Thoracic aorta (tissue), 2 donors: ENCODE results near the gene CHN2. TPM values are rescaled to one million over a fixed set of nuclear protein-coding genes. Genes with fewer than 3 reads are reported as not detected.
"Not testable (repeated sequence)": the region's sequence is repeated elsewhere in the genome, so short reads cannot be mapped to it uniquely, and the experiment has no call there.

ENCODE experiments used
- ATAC-seq: fragments of 150-250 bp; one replicate; pipeline ENCODE4 v1.8.0; 2017; ENCODE audit warnings: low read depth; ENCODE audit not compliant: insufficient number of reproducible peaks, low FRiP score
- DNase-seq: peaks from one replicate; pipeline ENCODE4 v3.0.0-alpha.2; 2020; ENCODE audit warnings: low spot score
- H3K27ac ChIP-seq, 2 donors: fragments of 200-600 bp; sonication (generic); 1 replicate in 1 of 2; 2 replicates in 1 of 2; pipeline ENCODE4 v1.5.1; 2016; ENCODE audit warnings: mild to moderate bottlenecking in 2 of 2, moderate library complexity in 2 of 2
- H3K27me3 ChIP-seq: fragments of 200-600 bp; sonication (generic); replicated peaks from 2 replicates; pipeline ENCODE4 v1.6.0; 2016; ENCODE audit warnings: mild to moderate bottlenecking; ENCODE audit not compliant: insufficient read depth
- H3K36me3 ChIP-seq: fragments of 200-600 bp; sonication (generic); one replicate; pipeline ENCODE4 v1.5.1; 2016
- H3K4me1 ChIP-seq, 2 donors: fragments of 200-600 bp; sonication (generic); 1 replicate in 1 of 2; 2 replicates in 1 of 2; pipeline versions ENCODE4 v1.5.1 to v1.6.0; 2016; ENCODE audit warnings: low read depth in 2 of 2, mild to moderate bottlenecking in 1 of 2; ENCODE audit not compliant: control insufficient read depth in 1 of 2
- H3K4me3 ChIP-seq: fragments of 200-600 bp; sonication (generic); 2 replicates; pipeline ENCODE4 v1.5.1; 2016; ENCODE audit warnings: mild to moderate bottlenecking
- H3K9me3 ChIP-seq: fragments of 200-600 bp; sonication (generic); 2 replicates; pipeline ENCODE4 v1.5.1; 2016
- total RNA-seq, 2 donors: library from RNA; depleted of rRNA; stranded (reverse); fragments of >200 nt; gene quantifications; one replicate each; pipeline versions ENCODE4 v1.1.0 to v1.2.3, GENCODE V29; 2016
- TF ChIP-seq, protein P1 (sequence below): fragments of 200-600 bp; sonication (generic); IDR thresholded peaks from one replicate; pipeline ENCODE4 v1.5.1; 2019; ENCODE audit warnings: antibody characterized with exemption

CHN2 gene
- total RNA-seq, 2 donors from 2014 or later: 22.6 to 44.7 TPM

DNA sequence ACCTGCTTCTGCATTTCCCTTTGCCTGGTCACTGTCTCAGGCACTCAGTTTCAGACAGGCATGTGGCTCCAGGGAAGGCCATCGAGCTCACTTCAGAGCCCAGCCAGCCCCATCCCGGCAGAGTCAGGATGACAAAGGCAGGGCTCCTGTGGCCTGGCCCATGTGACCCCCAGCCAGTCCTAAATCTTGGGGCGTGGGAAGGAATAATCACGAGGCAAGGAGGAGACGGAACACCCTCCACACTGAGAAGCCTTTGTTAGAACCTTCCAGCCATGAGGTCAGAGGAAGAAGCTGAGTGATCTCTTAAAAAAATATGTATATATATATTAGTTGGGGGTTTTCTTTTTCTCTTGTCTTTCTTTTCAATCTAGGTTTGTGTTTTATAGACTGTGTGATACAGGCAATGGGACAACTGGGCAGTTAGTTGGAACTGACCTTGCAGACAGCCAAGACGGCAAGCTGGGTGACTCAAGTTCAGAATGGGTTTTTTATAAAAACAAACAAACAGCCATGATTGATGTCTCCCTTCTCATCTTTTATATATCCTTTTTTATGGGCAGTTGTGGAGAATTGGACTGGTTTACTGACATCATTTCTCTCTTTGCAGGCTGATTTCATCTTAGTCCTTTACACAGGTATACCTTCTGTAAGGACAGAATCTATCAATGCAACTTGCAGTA is 60.8 kb downstream of the CHN2 start:
- Histone ChIP-seq H3K36me3 (no peaks in the 10 kb centered on the region), H3K9me3 (no peaks in the 10 kb centered on the region), H3K27ac (no peak overlapping the region), H3K4me1 (no peaks in the 10 kb centered on the region), H3K4me3 (no peak overlapping the region), H3K27me3 (no peaks in the 10 kb centered on the region)
- no peak for DNase-seq
- TF ChIP-seq, protein P1, sequence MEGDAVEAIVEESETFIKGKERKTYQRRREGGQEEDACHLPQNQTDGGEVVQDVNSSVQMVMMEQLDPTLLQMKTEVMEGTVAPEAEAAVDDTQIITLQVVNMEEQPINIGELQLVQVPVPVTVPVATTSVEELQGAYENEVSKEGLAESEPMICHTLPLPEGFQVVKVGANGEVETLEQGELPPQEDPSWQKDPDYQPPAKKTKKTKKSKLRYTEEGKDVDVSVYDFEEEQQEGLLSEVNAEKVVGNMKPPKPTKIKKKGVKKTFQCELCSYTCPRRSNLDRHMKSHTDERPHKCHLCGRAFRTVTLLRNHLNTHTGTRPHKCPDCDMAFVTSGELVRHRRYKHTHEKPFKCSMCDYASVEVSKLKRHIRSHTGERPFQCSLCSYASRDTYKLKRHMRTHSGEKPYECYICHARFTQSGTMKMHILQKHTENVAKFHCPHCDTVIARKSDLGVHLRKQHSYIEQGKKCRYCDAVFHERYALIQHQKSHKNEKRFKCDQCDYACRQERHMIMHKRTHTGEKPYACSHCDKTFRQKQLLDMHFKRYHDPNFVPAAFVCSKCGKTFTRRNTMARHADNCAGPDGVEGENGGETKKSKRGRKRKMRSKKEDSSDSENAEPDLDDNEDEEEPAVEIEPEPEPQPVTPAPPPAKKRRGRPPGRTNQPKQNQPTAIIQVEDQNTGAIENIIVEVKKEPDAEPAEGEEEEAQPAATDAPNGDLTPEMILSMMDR: no peak
- ATAC-seq: no peak

GRCh38 chr7:29255906-29256692 is 61.5 kb downstream of the CHN2 start:
- no peak for ATAC-seq
- Histone ChIP-seq H3K4me1 (no peaks in the 10 kb centered on the region), H3K9me3 (no peaks in the 10 kb centered on the region), H3K4me3 (no peak overlapping the region), H3K36me3 (no peaks in the 10 kb centered on the region), H3K27me3 (no peaks in the 10 kb centered on the region), H3K27ac (no peak overlapping the region)
- no peak for DNase-seq
- TF ChIP-seq, protein P1: no peak

GRCh38 chr7:29256693-29257002 is 62.1 kb downstream of the CHN2 start:
- Histone ChIP-seq H3K4me3 (no peak overlapping the region), H3K27ac (no peak overlapping the region), H3K4me1 (no peaks in the 10 kb centered on the region), H3K9me3 (no peaks in the 10 kb centered on the region), H3K27me3 (no peaks in the 10 kb centered on the region), H3K36me3 (no peaks in the 10 kb centered on the region)
- TF ChIP-seq, protein P1: no peak
- ATAC-seq (no peak), DNase-seq (no peak)

- Histone ChIP-seq H3K4me3 (no peak overlapping the region), H3K4me1 (no peaks in the 10 kb centered on the region), H3K27me3 (no peaks in the 10 kb centered on the region), H3K9me3 (no peaks in the 10 kb centered on the region), H3K27ac (no peak overlapping the region), H3K36me3 (no peaks in the 10 kb centered on the region)
- ATAC-seq (no peak), DNase-seq (no peak)
- TF ChIP-seq, protein P1: no peak
Observed at GRCh38 chr7:29258951-29259350, 64.4 kb downstream of the CHN2 start.

DNA sequence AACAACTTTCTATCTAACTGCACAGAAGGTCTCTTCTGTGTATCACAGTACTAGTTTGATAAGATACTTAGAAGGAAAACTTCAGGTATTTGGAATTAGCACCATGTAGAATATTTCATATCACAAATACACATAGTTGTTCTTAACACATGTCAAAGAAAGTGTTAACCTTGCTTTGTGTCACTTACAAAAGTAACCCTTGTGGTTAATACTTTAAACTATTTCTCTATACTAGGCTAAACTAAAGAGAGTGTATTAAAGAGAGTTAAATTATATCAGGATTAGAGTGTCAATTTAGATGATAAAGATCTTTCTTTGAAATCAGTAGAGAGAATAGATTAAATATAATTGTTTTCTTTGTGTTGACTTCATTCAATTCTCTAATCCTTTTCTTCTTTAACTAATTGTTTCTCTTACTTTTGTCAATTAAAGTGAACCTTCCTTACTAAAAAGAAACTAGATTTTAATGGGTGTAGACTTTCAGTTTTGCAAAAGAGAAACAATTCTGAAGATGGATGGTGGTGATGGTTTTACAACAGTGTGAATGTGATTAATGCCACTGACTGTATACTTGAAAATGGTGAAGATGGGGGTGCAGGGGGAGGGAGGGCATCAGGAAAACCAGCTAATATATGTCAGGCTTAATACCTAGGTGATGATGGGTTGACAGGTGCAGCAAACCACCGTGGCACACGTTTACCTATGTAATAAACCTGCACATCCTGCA is 67.8 kb downstream of the CHN2 start:
- Histone ChIP-seq H3K9me3 (no peaks in the 10 kb centered on the region), H3K4me3 (no peak overlapping the region), H3K4me1 (no peaks in the 10 kb centered on the region), H3K36me3 (no peaks in the 10 kb centered on the region), H3K27me3 (no peaks in the 10 kb centered on the region), H3K27ac (no peak overlapping the region)
- no peak for ATAC-seq
- TF ChIP-seq, protein P1: no peak
- DNase-seq: no peak

GRCh38 chr7:29263601-29264207 is 69.1 kb downstream of the CHN2 start:
- H3K27ac ChIP-seq, DNase-seq, H3K4me3 ChIP-seq, H3K9me3 ChIP-seq, ATAC-seq, H3K4me1 ChIP-seq, H3K36me3 ChIP-seq, H3K27me3 ChIP-seq: not testable (repeated sequence)
